Esophagus squamous epithelium (tissue), 4 donors: ENCODE measurements around the gene RASA3.

Experiments
- POLR2A ChIP-seq, 4 donors: fragments of 450-650 bp; IDR thresholded peaks; one replicate each; pipeline ENCODE4 v1.6.1; 2017; ENCODE audit warnings: antibody characterized with exemption in 4 of 4, mild to moderate bottlenecking in 4 of 4, moderate library complexity in 3 of 4
- TF ChIP-seq, protein P1 (sequence below), 6 experiments: fragments of 450-650 bp in 4 of 6; fragments of 200-600 bp in 2 of 6; sonication (generic) in 2 of 6; IDR thresholded peaks; one replicate each; pipeline ENCODE4 v1.5.1; 2016 to 2019; ENCODE audit warnings: antibody characterized with exemption in 6 of 6, mild to moderate bottlenecking in 4 of 6, moderate library complexity in 4 of 6

DNA sequence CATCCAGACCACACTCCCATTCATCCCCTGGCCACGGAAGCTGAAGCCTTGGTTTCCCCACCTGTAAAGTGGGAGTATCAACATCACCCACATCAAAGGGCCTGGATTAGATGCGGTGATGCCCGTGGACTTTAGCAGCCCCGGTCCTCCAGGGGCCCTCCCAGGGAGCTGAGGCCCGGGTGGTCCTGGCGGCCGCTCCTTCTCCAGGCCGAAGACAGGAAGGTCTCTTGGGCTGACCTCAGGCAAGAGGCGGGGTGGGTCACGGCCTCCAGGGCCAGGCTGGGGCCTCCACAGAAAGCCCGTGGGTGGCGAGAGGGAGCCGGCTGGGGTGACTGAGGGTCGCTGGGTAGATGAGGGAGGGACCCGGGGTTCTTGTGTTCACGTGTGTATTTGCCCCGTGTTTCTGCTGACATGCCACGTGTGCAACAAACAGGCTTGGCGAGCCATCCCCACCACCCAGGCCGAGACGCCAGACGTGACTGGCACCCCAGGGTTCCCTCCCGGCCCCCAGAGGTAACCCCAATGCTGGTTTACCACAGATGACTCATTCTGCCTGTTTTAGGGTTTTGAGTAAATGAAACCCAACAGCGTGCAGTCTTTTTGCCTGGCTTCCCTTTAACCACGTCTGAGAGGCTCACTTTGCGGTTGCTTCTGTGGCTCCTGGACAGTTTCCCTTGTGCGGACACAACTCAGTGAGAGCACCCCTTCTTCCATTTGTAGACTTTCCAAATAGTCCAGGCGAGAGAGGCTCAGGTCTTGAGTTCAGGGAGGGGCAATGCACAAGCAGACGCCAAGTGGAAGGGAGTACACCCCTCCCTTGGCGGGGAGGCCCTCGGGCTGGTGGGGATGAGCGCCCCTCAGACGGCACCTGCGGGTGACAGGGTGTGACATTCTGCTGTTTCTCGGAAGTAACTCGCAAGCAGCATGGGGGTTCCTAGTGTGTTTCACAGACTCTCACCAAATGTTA is 201.5 kb downstream of the RASA3 start:
- TF ChIP-seq, protein P1, sequence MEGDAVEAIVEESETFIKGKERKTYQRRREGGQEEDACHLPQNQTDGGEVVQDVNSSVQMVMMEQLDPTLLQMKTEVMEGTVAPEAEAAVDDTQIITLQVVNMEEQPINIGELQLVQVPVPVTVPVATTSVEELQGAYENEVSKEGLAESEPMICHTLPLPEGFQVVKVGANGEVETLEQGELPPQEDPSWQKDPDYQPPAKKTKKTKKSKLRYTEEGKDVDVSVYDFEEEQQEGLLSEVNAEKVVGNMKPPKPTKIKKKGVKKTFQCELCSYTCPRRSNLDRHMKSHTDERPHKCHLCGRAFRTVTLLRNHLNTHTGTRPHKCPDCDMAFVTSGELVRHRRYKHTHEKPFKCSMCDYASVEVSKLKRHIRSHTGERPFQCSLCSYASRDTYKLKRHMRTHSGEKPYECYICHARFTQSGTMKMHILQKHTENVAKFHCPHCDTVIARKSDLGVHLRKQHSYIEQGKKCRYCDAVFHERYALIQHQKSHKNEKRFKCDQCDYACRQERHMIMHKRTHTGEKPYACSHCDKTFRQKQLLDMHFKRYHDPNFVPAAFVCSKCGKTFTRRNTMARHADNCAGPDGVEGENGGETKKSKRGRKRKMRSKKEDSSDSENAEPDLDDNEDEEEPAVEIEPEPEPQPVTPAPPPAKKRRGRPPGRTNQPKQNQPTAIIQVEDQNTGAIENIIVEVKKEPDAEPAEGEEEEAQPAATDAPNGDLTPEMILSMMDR (IDR thresholded peaks at IDR 0.05) = no peak
- TF ChIP-seq POLR2A (IDR thresholded peaks at IDR 0.05) = no peak
